B cell (primary cell): Measurements from ENCODE around the gene TEKT2. TPM values are rescaled to one million over a fixed set of nuclear protein-coding genes. Genes with fewer than 3 reads are reported as not detected.

Experiments
- ATAC-seq: fragments of 200-7000 bp; cut with Tn5 transposase; one replicate; pipeline ENCODE4 v1.10.0; 2021; ENCODE audit warnings: low read depth, mild to moderate bottlenecking, moderate number of reproducible peaks, moderate library complexity
- CTCF ChIA-PET: fragments of 350-600 bp; sonication (Branson Sonifier 250); formaldehyde crosslinking; loops from one replicate; lab custom pipeline; 2021; ENCODE audit warnings: antibody characterized with exemption, inconsistent platforms; lab: Charles Lee
- POLR2A ChIA-PET: fragments of 350-600 bp; sonication (Branson Sonifier 250); formaldehyde crosslinking; loops from one replicate; lab custom pipeline; 2021; ENCODE audit warnings: antibody characterized with exemption; lab: Charles Lee
- DNase-seq: peaks from one replicate; pipeline ENCODE4 v3.0.0; 2013
- H2AFZ ChIP-seq: 2 replicates; pipeline ENCODE4 v1.6.1; 2012; ENCODE audit warnings: mild to moderate bottlenecking, low read depth, low read length; ENCODE audit not compliant: insufficient read depth, poor library complexity, severe bottlenecking
- H3K27ac ChIP-seq, 2 donors: 1 replicate in 1 of 2; 2 replicates in 1 of 2; pipeline ENCODE4 v1.5.1; 2012 to 2013; ENCODE audit warnings: low read length in 2 of 2, mild to moderate bottlenecking in 2 of 2, moderate library complexity in 1 of 2
- H3K27me3 ChIP-seq, 4 experiments: fragments of 200-600 bp in 1 of 4; sonication (generic) in 1 of 4; replicated peaks in 1 of 4; 1 replicate in 2 of 4; 2 replicates in 2 of 4; pipeline versions ENCODE4 v1.6.1 to v1.7.0; 2013 to 2016; ENCODE audit warnings: low read length in 3 of 4, mild to moderate bottlenecking in 2 of 4, mixed read lengths in 1 of 4, moderate library complexity in 1 of 4; ENCODE audit not compliant: insufficient read depth in 4 of 4, control insufficient read depth in 3 of 4; ENCODE audit errors: control extremely low read depth in 1 of 4
- H3K36me3 ChIP-seq, 2 experiments: replicated peaks in 1 of 2; 1 replicate in 1 of 2; 2 replicates in 1 of 2; pipeline versions ENCODE4 v1.6.1 to v1.7.1; 2013; ENCODE audit warnings: low read length in 1 of 2; ENCODE audit not compliant: insufficient read depth in 2 of 2, control insufficient read depth in 1 of 2; ENCODE audit errors: control extremely low read depth in 1 of 2, extremely low read depth in 1 of 2
- H3K4me1 ChIP-seq, 2 donors: fragments of 200-600 bp in 1 of 2; sonication (generic) in 1 of 2; 1 replicate in 1 of 2; 2 replicates in 1 of 2; pipeline versions ENCODE4 v1.5.1 to v1.6.1; 2013 to 2017; ENCODE audit warnings: low read length in 2 of 2; ENCODE audit not compliant: control insufficient read depth in 2 of 2, insufficient read depth in 2 of 2
- H3K4me2 ChIP-seq: replicated peaks from 2 replicates; pipeline ENCODE3; 2012; ENCODE audit warnings: mild to moderate bottlenecking, low read depth, low read length; ENCODE audit not compliant: poor library complexity, severe bottlenecking
- H3K4me3 ChIP-seq, 5 experiments: fragments of 200-600 bp in 1 of 5; sonication (generic) in 1 of 5; 1 replicate in 3 of 5; 2 replicates in 2 of 5; pipeline versions ENCODE4 v1.5.1 to v1.7.0; 2011 to 2016; ENCODE audit warnings: low read length in 4 of 5, mild to moderate bottlenecking in 4 of 5, low read depth in 2 of 5, control low read depth in 1 of 5, moderate library complexity in 1 of 5; ENCODE audit not compliant: insufficient read depth in 1 of 5; ENCODE audit errors: control extremely low read depth in 1 of 5, extremely low read depth in 1 of 5
- H3K79me2 ChIP-seq: fragments of 200-600 bp; sonication (generic); one replicate; pipeline ENCODE4 v1.6.0; 2016; ENCODE audit warnings: low read length; ENCODE audit not compliant: control insufficient read depth, insufficient read depth
- H3K9ac ChIP-seq: fragments of 200-600 bp; sonication (generic); 2 replicates; pipeline ENCODE4 v1.6.1; 2017; ENCODE audit warnings: mild to moderate bottlenecking, low read length, moderate library complexity
- H3K9me3 ChIP-seq, 3 donors: one replicate each; pipeline versions ENCODE4 v1.6.1 to v1.7.1; 2013; ENCODE audit warnings: low read length in 2 of 3; ENCODE audit not compliant: control insufficient read depth in 2 of 3, insufficient read depth in 1 of 3; ENCODE audit errors: control extremely low read depth in 1 of 3
- H4K20me1 ChIP-seq: 2 replicates; pipeline ENCODE4 v1.6.0; 2012; ENCODE audit warnings: mild to moderate bottlenecking, low read length; ENCODE audit not compliant: insufficient read depth, control insufficient read depth, poor library complexity, severe bottlenecking
- H3K27ac Mint-ChIP-seq: one replicate; pipeline ENCODE4 v1.8.0; 2021; ENCODE audit warnings: mixed read lengths
- H3K27me3 Mint-ChIP-seq: one replicate; pipeline ENCODE4 v1.8.0; 2021; ENCODE audit warnings: mixed read lengths
- H3K4me1 Mint-ChIP-seq: one replicate; pipeline ENCODE4 v1.8.0; 2021; ENCODE audit warnings: mixed read lengths
- H3K4me3 Mint-ChIP-seq: one replicate; pipeline ENCODE4 v1.8.0; 2021; ENCODE audit warnings: mixed read lengths
- H3K9me3 Mint-ChIP-seq: one replicate; pipeline ENCODE4 v1.8.0; 2022; ENCODE audit warnings: mixed read lengths; ENCODE audit not compliant: insufficient read depth
- EZH2 ChIP-seq: IDR thresholded peaks from 2 replicates; pipeline ENCODE4 v1.6.1; 2012; ENCODE audit warnings: borderline replicate concordance, low read depth, mild to moderate bottlenecking, moderate library complexity, low read length; ENCODE audit not compliant: insufficient read depth, poor library complexity, severe bottlenecking
- WGBS: methylation state at CpG from one replicate; pipeline ENCODE4 v1.1.5; 2013; ENCODE audit warnings: missing lambda C conversion rate; ENCODE audit not compliant: insufficient coverage; 5-methylcytosine and 5-hydroxymethylcytosine counted together
- intact Hi-C: fragments of 100-400 bp; cut with micrococcal nuclease; formaldehyde crosslinking; loops from one replicate; pipeline ENCODE4 v1.10.0; 2022
- polyA plus RNA-seq: library from polyadenylated mRNA; depleted of rRNA; stranded (reverse); fragments of >200 nt; gene quantifications from 2 replicates; pipeline ENCODE4 v1.2.3, GENCODE V29; 2012
- total RNA-seq, 2 donors: library from RNA; stranded (reverse); fragments of 120-200 nt in 1 of 2; gene quantifications; 1 replicate in 1 of 2; 2 replicates in 1 of 2; pipeline versions ENCODE4 v1.2.3 to v1.2.4, GENCODE V29; 2013 to 2022
- TF ChIP-seq, protein P1 (sequence below): fragments of 200-600 bp; IDR thresholded peaks from one replicate; pipeline ENCODE4 v1.8.0; 2022; ENCODE audit warnings: antibody characterized with exemption, mild to moderate bottlenecking

TEKT2 gene
- total and polyA plus RNA-seq, 2 donors (not counting 1 experiment from before 2014, with no cell fraction given) = not detected

DNA sequence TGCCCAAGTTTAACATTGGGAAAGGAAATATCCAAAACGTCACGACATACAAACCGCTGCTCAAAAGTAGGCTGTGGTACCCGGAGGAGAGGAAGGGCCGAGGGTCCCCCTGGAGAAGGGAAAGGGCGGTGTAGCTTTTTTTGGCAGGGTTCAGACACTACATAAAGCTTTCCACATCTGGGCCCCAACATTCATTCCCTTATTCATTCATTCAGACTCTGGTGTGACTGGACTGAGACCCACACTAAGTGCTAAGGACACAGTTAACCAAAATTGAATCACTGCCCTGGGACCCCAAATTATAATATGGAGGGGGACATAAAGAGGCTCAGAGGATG lies 51.4 kb downstream of the TEKT2 start:
- Histone ChIP-seq H3K27me3 (no peaks in the 10 kb centered on the region), H3K4me1 (no peaks in the 10 kb centered on the region), H3K4me3 (no peak overlapping the region), H3K4me2 (no peak overlapping the region), H3K27ac (no peak overlapping the region), H3K9me3 (no peaks in the 10 kb centered on the region), H2AFZ (no peak overlapping the region), H4K20me1 (no peaks in the 10 kb centered on the region), H3K36me3 (peaks cover 0 to 41% of the 10 kb centered on the region in 2 experiments), H3K79me2 (peaks cover 4% of the 10 kb centered on the region), H3K9ac (no peak overlapping the region)
- Mint-ChIP-seq H3K9me3 (no peaks in the 10 kb centered on the region), H3K4me3 (no peak overlapping the region), H3K27me3 (no peaks in the 10 kb centered on the region), H3K27ac (no peak overlapping the region), H3K4me1 (no peaks in the 10 kb centered on the region)
- ChIA-PET CTCF (interaction anchor here (0.9 to 4.3 kb wide), 13 partner anchors 10 to 277 kb away, joined by 3 to 58 read pairs (median 6); no protein-coding TSS in a partner anchor), POLR2A (interaction anchor here (0.6 kb wide), 1 partner anchor 28 kb away, joined by 3 read pairs; no protein-coding TSS in a partner anchor)
- 94% methylated on average over 3 of the region's 6 CpGs for WGBS
- intact Hi-C loops = no loop called here
- DNase-seq = no peak
- ATAC-seq = no peak
- no peak for TF ChIP-seq EZH2
- TF ChIP-seq, protein P1, sequence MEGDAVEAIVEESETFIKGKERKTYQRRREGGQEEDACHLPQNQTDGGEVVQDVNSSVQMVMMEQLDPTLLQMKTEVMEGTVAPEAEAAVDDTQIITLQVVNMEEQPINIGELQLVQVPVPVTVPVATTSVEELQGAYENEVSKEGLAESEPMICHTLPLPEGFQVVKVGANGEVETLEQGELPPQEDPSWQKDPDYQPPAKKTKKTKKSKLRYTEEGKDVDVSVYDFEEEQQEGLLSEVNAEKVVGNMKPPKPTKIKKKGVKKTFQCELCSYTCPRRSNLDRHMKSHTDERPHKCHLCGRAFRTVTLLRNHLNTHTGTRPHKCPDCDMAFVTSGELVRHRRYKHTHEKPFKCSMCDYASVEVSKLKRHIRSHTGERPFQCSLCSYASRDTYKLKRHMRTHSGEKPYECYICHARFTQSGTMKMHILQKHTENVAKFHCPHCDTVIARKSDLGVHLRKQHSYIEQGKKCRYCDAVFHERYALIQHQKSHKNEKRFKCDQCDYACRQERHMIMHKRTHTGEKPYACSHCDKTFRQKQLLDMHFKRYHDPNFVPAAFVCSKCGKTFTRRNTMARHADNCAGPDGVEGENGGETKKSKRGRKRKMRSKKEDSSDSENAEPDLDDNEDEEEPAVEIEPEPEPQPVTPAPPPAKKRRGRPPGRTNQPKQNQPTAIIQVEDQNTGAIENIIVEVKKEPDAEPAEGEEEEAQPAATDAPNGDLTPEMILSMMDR = no peak

DNA sequence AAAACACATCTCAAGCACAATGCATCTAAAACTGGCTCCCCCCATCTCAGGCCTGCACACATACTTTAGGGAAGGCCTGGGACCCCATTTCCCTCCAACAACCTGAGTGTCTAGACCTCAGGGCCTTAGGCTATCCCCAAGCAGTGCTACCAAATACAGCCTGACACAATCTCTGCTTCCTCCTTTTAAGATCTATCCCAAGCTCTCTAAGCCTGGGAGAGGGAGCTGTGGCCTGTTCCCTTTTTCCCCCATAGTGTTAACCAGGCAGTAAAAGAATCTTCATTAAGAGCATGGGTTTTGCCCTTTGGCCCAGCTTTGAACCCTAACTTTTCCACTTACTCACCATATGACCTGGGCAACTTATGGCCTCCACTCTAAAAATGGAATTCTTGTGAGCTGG lies 51.9 kb downstream of the TEKT2 start:
- Histone ChIP-seq H3K9ac (no peak overlapping the region), H3K27ac (no peak overlapping the region), H3K9me3 (no peaks in the 10 kb centered on the region), H2AFZ (no peak overlapping the region), H3K27me3 (no peaks in the 10 kb centered on the region), H4K20me1 (no peaks in the 10 kb centered on the region), H3K36me3 (peaks cover 0 to 42% of the 10 kb centered on the region in 2 experiments), H3K79me2 (peaks cover 9% of the 10 kb centered on the region), H3K4me3 (no peak overlapping the region), H3K4me1 (no peaks in the 10 kb centered on the region), H3K4me2 (no peak overlapping the region)
- intact Hi-C loops = no loop called here
- peak overlapping the region; percentile 63 for H3K27ac Mint-ChIP-seq
- POLR2A ChIA-PET = no interaction called here
- no peak for DNase-seq
- ATAC-seq = no peak
- TF ChIP-seq, protein P1 = no peak
- TF ChIP-seq EZH2 = no peak
- no peak overlapping the region for H3K4me3 Mint-ChIP-seq
- H3K9me3 Mint-ChIP-seq = no peaks in the 10 kb centered on the region
- CTCF ChIA-PET = interaction anchor here (0.9 to 4.3 kb wide), 11 partner anchors 9 to 261 kb away, joined by 3 to 58 read pairs (median 8); no protein-coding TSS in a partner anchor
- H3K27me3 Mint-ChIP-seq = no peaks in the 10 kb centered on the region
- no peaks in the 10 kb centered on the region for H3K4me1 Mint-ChIP-seq
